A673 (cell line): ENCODE measurements around the gene IFNE.

Source experiments
- CTCF ChIP-seq: fragments of 300-800, 200-600 bp; sonication (generic); conservative IDR thresholded peaks from 2 replicates; pipeline ENCODE4 v1.5.1; 2017; ENCODE audit warnings: low read depth, mild to moderate bottlenecking, antibody characterized with exemption, low read length, moderate library complexity, mixed read lengths
- EZH2 ChIP-seq: fragments of 200-600 bp; sonication (generic); IDR thresholded peaks from 2 replicates; pipeline ENCODE4 v1.6.1; 2017; ENCODE audit warnings: borderline replicate concordance, low read depth, mild to moderate bottlenecking, mixed read lengths, antibody characterized with exemption, low read length; ENCODE audit not compliant: poor library complexity, severe bottlenecking

- TF ChIP-seq CTCF (no peak), EZH2 (no peak)
Measured at GRCh38 chr9:21502586-21502985, 20.5 kb upstream of the IFNE start.
